Stimulated activated CD8-positive, alpha-beta memory T cell treated with anti-CD3 and anti-CD28 coated beads, Interleukin-2, amount 100 ng/mL, for 1 hour (primary cell): ENCODE results near the gene RAP1GAP2.
"Not testable (repeated sequence)": the region's sequence is repeated elsewhere in the genome, so short reads cannot be mapped to it uniquely, and the experiment has no call there.

Experiments
- DNase-seq, 2 donors: peaks; one replicate each; pipeline ENCODE4 v3.0.0-alpha.2; 2020; ENCODE audit warnings: low read depth in 2 of 2

Gene RAP1GAP2

GRCh38 chr17:2883544-2884213 lies 87.4 kb downstream of the RAP1GAP2 start:
- DNase-seq, result no peak

- no peak for DNase-seq
These were observed 89.5 kb downstream of the RAP1GAP2 start for GRCh38 chr17:2885733-2886132.

GRCh38 chr17:2888326-2888725 lies 92.1 kb downstream of the RAP1GAP2 start:
- no peak for DNase-seq

GRCh38 chr17:2889256-2889655 lies 93.0 kb downstream of the RAP1GAP2 start:
- no peak for DNase-seq

GRCh38 chr17:2890778-2891177 lies 94.5 kb downstream of the RAP1GAP2 start:
- DNase-seq, result not testable (repeated sequence)

- no peak for DNase-seq
These were observed 96.2 kb downstream of the RAP1GAP2 start for GRCh38 chr17:2892305-2892971.

GRCh38 chr17:2893422-2893914 lies 97.2 kb downstream of the RAP1GAP2 start:
- DNase-seq, result no peak

GRCh38 chr17:2894782-2895181 lies 98.5 kb downstream of the RAP1GAP2 start:
- DNase-seq, result no peak

- DNase-seq, result no peak
These were observed 101.4 kb downstream of the RAP1GAP2 start for GRCh38 chr17:2897605-2898004.

GRCh38 chr17:2898255-2898926 lies 102.2 kb downstream of the RAP1GAP2 start:
- no peak for DNase-seq

GRCh38 chr17:2899906-2900305 lies 103.7 kb downstream of the RAP1GAP2 start:
- DNase-seq, result no peak

GRCh38 chr17:2900842-2901241 lies 104.6 kb downstream of the RAP1GAP2 start:
- DNase-seq, result no peak

- DNase-seq, result no peak
These were observed 105.3 kb downstream of the RAP1GAP2 start for GRCh38 chr17:2901582-2901981.

GRCh38 chr17:2902546-2902945 lies 106.3 kb downstream of the RAP1GAP2 start:
- DNase-seq, result no peak

- no peak for DNase-seq
These were observed 107.1 kb downstream of the RAP1GAP2 start for GRCh38 chr17:2903193-2903974.

GRCh38 chr17:2904135-2904534 lies 107.9 kb downstream of the RAP1GAP2 start:
- no peak for DNase-seq

- DNase-seq, result no peak
These were observed 109.0 kb downstream of the RAP1GAP2 start for GRCh38 chr17:2905269-2905668.

GRCh38 chr17:2905696-2906501 lies 109.7 kb downstream of the RAP1GAP2 start:
- DNase-seq, result no peak

- DNase-seq, result no peak
These were observed 110.7 kb downstream of the RAP1GAP2 start for GRCh38 chr17:2906901-2907300.

GRCh38 chr17:2909175-2909845 lies 113.1 kb downstream of the RAP1GAP2 start:
- DNase-seq, result no peak

- DNase-seq, result no peak
These were observed 113.6 kb downstream of the RAP1GAP2 start for GRCh38 chr17:2909846-2910234.
